H1 (cell line): ENCODE measurements around the gene CRYBA4. TPM values are rescaled to one million over a fixed set of nuclear protein-coding genes. Genes with fewer than 3 reads are reported as not detected.

ENCODE experiments used
- CTCF ChIA-PET: fragments of 300-600 bp; sonication (Branson Sonifier 250); formaldehyde crosslinking; loops from one replicate; lab custom pipeline; 2021; ENCODE audit not compliant: partially characterized antibody; lab: Charles Lee
- POLR2A ChIA-PET: fragments of 300-600 bp; sonication (Branson Sonifier 250); formaldehyde crosslinking; loops from one replicate; lab custom pipeline; 2021; ENCODE audit warnings: inconsistent platforms; ENCODE audit not compliant: partially characterized antibody; lab: Charles Lee
- DNase-seq, 2 experiments: peaks; one replicate each; pipeline versions ENCODE4 v3.0.0 to v3.0.0-alpha.2; 2010 to 2022; ENCODE audit warnings: low spot score in 2 of 2, low read depth in 1 of 2, mixed read lengths in 1 of 2
- FAIRE-seq: peaks from 2 replicates; lab custom pipeline; 2011; peaks lifted over from hg19 to GRCh38; lab: Jason Lieb, UNC
- H2AFZ ChIP-seq: 2 replicates; pipeline ENCODE4 v1.8.1; 2012; ENCODE audit warnings: low read length, inconsistent platforms
- H2AK5ac ChIP-seq: 2 replicates; pipeline ENCODE4 v1.6.1; 2013; ENCODE audit warnings: low read depth, low read length
- H2BK120ac ChIP-seq: replicated peaks from 2 replicates; pipeline ENCODE3; 2013; ENCODE audit warnings: low read depth, low read length, inconsistent platforms
- H2BK12ac ChIP-seq: 2 replicates; pipeline ENCODE4 v1.6.1; 2013; ENCODE audit warnings: low read depth, low read length
- H2BK15ac ChIP-seq: 2 replicates; pipeline ENCODE4 v1.6.1; 2013; ENCODE audit warnings: low read length
- H2BK20ac ChIP-seq: 2 replicates; pipeline ENCODE4 v1.6.1; 2013; ENCODE audit warnings: low read length
- H2BK5ac ChIP-seq: 2 replicates; pipeline ENCODE4 v1.6.1; 2013; ENCODE audit warnings: low read depth, low read length
- H3K14ac ChIP-seq: 2 replicates; pipeline ENCODE4 v1.6.1; 2013; ENCODE audit warnings: inconsistent platforms; ENCODE audit not compliant: insufficient read length
- H3K18ac ChIP-seq: 2 replicates; pipeline ENCODE4 v1.6.1; 2013; ENCODE audit warnings: low read length; ENCODE audit errors: extremely low read depth
- H3K23ac ChIP-seq: 2 replicates; pipeline ENCODE4 v1.6.1; 2013; ENCODE audit warnings: inconsistent platforms; ENCODE audit not compliant: insufficient read length
- H3K23me2 ChIP-seq: 2 replicates; pipeline ENCODE4 v1.6.1; 2013; ENCODE audit warnings: low read depth, low read length
- H3K27ac ChIP-seq: 2 replicates; pipeline ENCODE4 v1.6.1; 2011; ENCODE audit warnings: low read depth, low read length, inconsistent platforms
- H3K27me3 ChIP-seq, 4 experiments: replicated peaks in 1 of 4; 1 replicate in 1 of 4; 2 replicates in 3 of 4; pipeline versions ENCODE4 v1.6.1 to v1.8.1; 2011 to 2013; ENCODE audit warnings: low read length in 3 of 4, mild to moderate bottlenecking in 3 of 4, inconsistent platforms in 2 of 4, mixed read lengths in 2 of 4, moderate library complexity in 1 of 4; ENCODE audit not compliant: control insufficient read depth in 3 of 4, insufficient read depth in 3 of 4; ENCODE audit errors: extremely low read depth in 1 of 4
- H3K36me3 ChIP-seq, 4 experiments: 2 replicates each; pipeline versions ENCODE4 v1.6.1 to v1.8.1; 2011 to 2013; ENCODE audit warnings: mild to moderate bottlenecking in 4 of 4, low read length in 3 of 4, moderate library complexity in 2 of 4, control low read depth in 1 of 4, inconsistent platforms in 1 of 4; ENCODE audit not compliant: insufficient read depth in 4 of 4, control insufficient read depth in 2 of 4
- H3K4ac ChIP-seq: replicated peaks from 2 replicates; pipeline ENCODE3; 2013; ENCODE audit warnings: low read length, low read depth, mixed read lengths, inconsistent platforms; ENCODE audit not compliant: insufficient read length
- H3K4me1 ChIP-seq, 4 experiments: replicated peaks in 1 of 4; 1 replicate in 1 of 4; 2 replicates in 3 of 4; pipeline versions ENCODE4 v1.6.1 to v1.8.1; 2011 to 2013; ENCODE audit warnings: low read length in 3 of 4, inconsistent platforms in 2 of 4, mixed read lengths in 1 of 4; ENCODE audit not compliant: insufficient read depth in 4 of 4, control insufficient read depth in 3 of 4
- H3K4me2 ChIP-seq, 2 experiments: 2 replicates each; pipeline versions ENCODE4 v1.6.1 to v1.8.1; 2011 to 2013; ENCODE audit warnings: low read depth in 2 of 2, low read length in 2 of 2, control low read depth in 1 of 2, inconsistent platforms in 1 of 2, mild to moderate bottlenecking in 1 of 2; ENCODE audit not compliant: insufficient read depth in 1 of 2
- H3K4me3 ChIP-seq, 4 experiments: fragments of 200-600, 300-600 bp in 1 of 4; sonication (generic), shearing (Covaris generic), sonication (Bioruptor Twin) in 1 of 4; 2 replicates each; pipeline versions ENCODE4 v1.5.1 to v1.8.1; 2011 to 2016; ENCODE audit warnings: low read length in 4 of 4, low read depth in 3 of 4, control low read depth in 2 of 4, inconsistent platforms in 2 of 4, mild to moderate bottlenecking in 2 of 4, mixed read lengths in 1 of 4, moderate library complexity in 1 of 4; ENCODE audit not compliant: insufficient read depth in 2 of 4; ENCODE audit errors: extremely low read depth in 1 of 4
- H3K56ac ChIP-seq: replicated peaks from 2 replicates; pipeline ENCODE3; 2013; ENCODE audit warnings: low read depth, mild to moderate bottlenecking, mixed read lengths, low read length, inconsistent platforms; ENCODE audit not compliant: insufficient read length
- H3K79me1 ChIP-seq: 2 replicates; pipeline ENCODE4 v1.6.1; 2013; ENCODE audit warnings: low read depth, low read length, control low read depth
- H3K79me2 ChIP-seq, 2 experiments: 2 replicates each; pipeline versions ENCODE4 v1.6.1 to v1.8.1; 2012 to 2013; ENCODE audit warnings: low read length in 2 of 2, mild to moderate bottlenecking in 2 of 2, inconsistent platforms in 1 of 2; ENCODE audit not compliant: insufficient read depth in 2 of 2, control insufficient read depth in 1 of 2
- H3K9ac ChIP-seq, 4 experiments: replicated peaks in 1 of 4; 1 replicate in 1 of 4; 2 replicates in 3 of 4; pipeline versions ENCODE4 v1.6.1 to v1.8.1; 2011 to 2013; ENCODE audit warnings: low read depth in 3 of 4, low read length in 3 of 4, control low read depth in 2 of 4, mild to moderate bottlenecking in 2 of 4, moderate library complexity in 2 of 4, inconsistent platforms in 1 of 4; ENCODE audit errors: extremely low read depth in 1 of 4
- H3K9me3 ChIP-seq, 2 experiments: 2 replicates each; pipeline versions ENCODE4 v1.6.1 to v1.8.1; 2012 to 2013; ENCODE audit warnings: mild to moderate bottlenecking in 2 of 2, moderate library complexity in 2 of 2, control low read depth in 1 of 2, inconsistent platforms in 1 of 2, low read depth in 1 of 2, low read length in 1 of 2, mixed read lengths in 1 of 2; ENCODE audit not compliant: insufficient read depth in 2 of 2
- H4K20me1 ChIP-seq, 2 experiments: replicated peaks in 1 of 2; 2 replicates each; pipeline versions ENCODE3 to v1.8.1; 2011 to 2013; ENCODE audit warnings: inconsistent platforms in 2 of 2, low read length in 2 of 2, mild to moderate bottlenecking in 1 of 2; ENCODE audit not compliant: insufficient read depth in 2 of 2, control insufficient read depth in 1 of 2
- H4K5ac ChIP-seq: 2 replicates; pipeline ENCODE4 v1.6.1; 2013; ENCODE audit warnings: low read length, low read depth, mixed read lengths, inconsistent platforms; ENCODE audit not compliant: insufficient read length
- H4K8ac ChIP-seq: 2 replicates; pipeline ENCODE4 v1.8.0; 2013; ENCODE audit warnings: mild to moderate bottlenecking, moderate library complexity, low read length, inconsistent platforms; ENCODE audit not compliant: insufficient read depth; ENCODE audit errors: extremely low read depth
- H4K91ac ChIP-seq: replicated peaks from 2 replicates; pipeline ENCODE3; 2013; ENCODE audit warnings: low read length, mixed read lengths, inconsistent platforms; ENCODE audit not compliant: insufficient read length
- POLR2AphosphoS5 ChIP-seq: IDR thresholded peaks from 2 replicates; pipeline ENCODE4 v1.6.1; 2011; ENCODE audit warnings: low read depth, low read length
- WGBS, 2 experiments: shearing (Covaris generic) in 1 of 2; methylation state at CpG; one replicate each; pipeline versions ENCODE4 v1.1.6 to v1.1.7; 2013 to 2015; ENCODE audit warnings: low lambda C conversion rate in 2 of 2, mixed read lengths in 2 of 2, inconsistent platforms in 1 of 2, low coverage in 1 of 2, missing lambda C conversion rate in 1 of 2; ENCODE audit not compliant: insufficient replicate concordance in 2 of 2, insufficient coverage in 1 of 2, insufficient read length in 1 of 2; ENCODE audit errors: extremely low coverage in 1 of 2, missing lambda C conversion rate in 1 of 2; 5-methylcytosine and 5-hydroxymethylcytosine counted together
- polyA plus RNA-seq, 7 experiments: library from polyadenylated mRNA; depleted of rRNA in 3 of 7; stranded (reverse) in 5 of 7; unstranded in 2 of 7; fragments of >200 nt in 5 of 7; fragments of 200-250 nt in 2 of 7; gene quantifications; 1 replicate in 5 of 7; 2 replicates in 1 of 7; 4 replicates in 1 of 7; pipeline versions ENCODE4 v1.2.1 to v1.2.3, GENCODE V29; 2011 to 2013; ENCODE audit warnings: missing spikeins in 2 of 7, mixed read lengths in 2 of 7
- total RNA-seq: library from RNA; stranded (reverse); fragmentation: NEBNext Ultra II Directional; extraction: Animal tissue kit (Norgen Biotek cat#: 25700); gene quantifications from 2 replicates; pipeline ENCODE4 v1.2.1, GENCODE V29; 2021

Gene CRYBA4
- total and polyA plus RNA-seq, 2 of the 8 experiments (the other 6 are each of a cell fraction or from before 2014, with no cell fraction given): 0.67 to 3.1 TPM

- H3K18ac ChIP-seq: no peak overlapping the region
- H4K5ac ChIP-seq: no peak overlapping the region
- no peak overlapping the region; the same call in 1 of the 2 replicates for H2BK12ac ChIP-seq
- H2BK5ac ChIP-seq: no peak overlapping the region
- H3K79me1 ChIP-seq: no peaks in the 10 kb centered on the region
- no peak for TF ChIP-seq POLR2AphosphoS5
- H3K4me1 ChIP-seq: no peaks in the 10 kb centered on the region; a peak in 1 of 7 replicates
- H2BK20ac ChIP-seq: no peak overlapping the region
- H3K23me2 ChIP-seq: no peaks in the 10 kb centered on the region
- 87% methylated on average over 4 of the region's 4 CpGs; no CpG with 5 or more reads in 1 of the 2 experiments for WGBS, 2 experiments
- H3K9ac ChIP-seq: no peak overlapping the region
- DNase-seq (no peak), FAIRE-seq (no peak)
- H2BK15ac ChIP-seq: no peak overlapping the region
- H2BK120ac ChIP-seq: no peak overlapping the region
- H3K4me2 ChIP-seq: no peak overlapping the region
- H2AFZ ChIP-seq: no peak overlapping the region
- no peaks in the 10 kb centered on the region for H3K9me3 ChIP-seq
- ChIA-PET POLR2A (interaction anchor here (1.4 kb wide), 1 partner anchor 17 kb away, joined by 3 read pairs; no protein-coding TSS in a partner anchor), CTCF (interaction anchor here (0.7 kb wide), 1 partner anchor 32 kb away, joined by 3 read pairs; no protein-coding TSS in a partner anchor)
- no peak overlapping the region for H3K4me3 ChIP-seq
- no peak overlapping the region for H4K91ac ChIP-seq
- no peak overlapping the region for H4K8ac ChIP-seq
- no peak overlapping the region for H3K27ac ChIP-seq
- no peak overlapping the region for H3K14ac ChIP-seq
- H2AK5ac ChIP-seq: no peak overlapping the region
- no peaks in the 10 kb centered on the region for H3K79me2 ChIP-seq
- no peaks in the 10 kb centered on the region for H4K20me1 ChIP-seq
- peaks cover 0 to 1% (median 0%) of the 10 kb centered on the region in 4 experiments; a peak in 1 of 7 replicates for H3K27me3 ChIP-seq
- H3K4ac ChIP-seq: no peak overlapping the region
- H3K36me3 ChIP-seq: no peaks in the 10 kb centered on the region
- no peak overlapping the region for H3K23ac ChIP-seq
- H3K56ac ChIP-seq: no peak overlapping the region
These were observed 19.6 kb upstream of the CRYBA4 start for GRCh38 chr22:26602127-26602526.
